Left lung (tissue), 10 donors: ENCODE results near the gene AMIGO3. TPM values are rescaled to one million over a fixed set of nuclear protein-coding genes. Genes with fewer than 3 reads are reported as not detected.

Source experiments
- ATAC-seq: fragments of 200-7000 bp; cut with Tn5 transposase; one replicate; pipeline ENCODE4 v1.9.1; 2020; ENCODE audit warnings: moderate library complexity
- DNase-seq, 4 donors: peaks; one replicate each; pipeline ENCODE4 v3.0.0-alpha.2; 2013 to 2020
- H3K27ac ChIP-seq, 2 donors: fragments of 200-600 bp; sonication (generic) in 1 of 2; one replicate each; pipeline versions ENCODE4 v1.5.0 to v1.8.0; 2020 to 2021
- H3K27me3 ChIP-seq, 2 donors: fragments of 200-600 bp; sonication (generic) in 1 of 2; one replicate each; pipeline versions ENCODE4 v1.5.0 to v1.8.0; 2020 to 2021
- H3K36me3 ChIP-seq, 2 donors: fragments of 200-600 bp; sonication (generic) in 1 of 2; one replicate each; pipeline versions ENCODE4 v1.5.0 to v1.8.0; 2020 to 2021
- H3K4me1 ChIP-seq, 2 donors: fragments of 200-600 bp; one replicate each; pipeline ENCODE4 v1.8.0; 2021
- H3K4me3 ChIP-seq, 2 donors: fragments of 200-600 bp; sonication (generic) in 1 of 2; one replicate each; pipeline versions ENCODE4 v1.5.0 to v1.8.0; 2020 to 2021; ENCODE audit warnings: mild to moderate bottlenecking in 1 of 2
- H3K9me3 ChIP-seq, 2 donors: fragments of 200-600 bp; sonication (generic) in 1 of 2; one replicate each; pipeline versions ENCODE4 v1.5.0 to v1.8.0; 2020 to 2021
- CTCF ChIP-seq, 2 donors: fragments of 200-600 bp; sonication (generic) in 1 of 2; IDR thresholded peaks; one replicate each; pipeline versions ENCODE4 v1.5.0 to v1.8.0; 2021; ENCODE audit warnings: antibody characterized with exemption in 2 of 2
- intact Hi-C, 2 donors: fragments of 100-400 bp; cut with DNase I; formaldehyde crosslinking; loops; one replicate each; pipeline versions ENCODE4 v1.11.2 to v1.14.2; 2022
- polyA plus RNA-seq, 6 donors: library from polyadenylated mRNA; unstranded; fragments of 120-200 nt; gene quantifications; one replicate each; pipeline ENCODE4 v1.2.1, GENCODE V29; 2013; ENCODE audit not compliant: insufficient read length in 6 of 6
- total RNA-seq, 2 donors: library from RNA; stranded (reverse); fragmentation: NEBNext Ultra II Directional; extraction: Animal tissue kit (Norgen Biotek cat#: 25700); gene quantifications; one replicate each; pipeline ENCODE4 v1.2.1, GENCODE V29; 2021
- donor health status: DM: no; HTN: yes; CAD: no.
- donor health status: DM: no; HTN: no; CAD: no.

The AMIGO3 gene
- total and polyA plus RNA-seq, 8 donors, result 0.47 to 2.4 (median 1.8) TPM; not detected in 1

DNA sequence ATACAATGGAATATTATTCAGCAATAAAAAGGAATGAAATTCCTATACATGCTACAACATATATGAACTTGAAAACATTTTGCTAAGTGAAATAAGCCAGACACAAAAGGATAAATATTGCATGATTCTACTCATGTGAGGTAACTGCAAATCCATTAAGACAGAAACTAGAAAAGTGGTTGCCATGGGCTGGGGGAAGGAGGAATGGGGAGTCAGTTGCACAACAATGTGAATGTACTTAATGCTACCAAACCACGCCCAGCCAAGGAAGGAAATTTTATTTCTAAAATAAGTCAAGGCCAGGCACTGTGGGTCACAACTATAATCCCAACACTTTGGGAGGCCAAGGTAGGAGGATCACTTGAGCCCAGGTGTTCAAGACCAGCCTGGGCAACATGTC is 14.1 kb upstream of the AMIGO3 start:
- intact Hi-C loops, result no loop called here
- no peak for DNase-seq
- no peak for ATAC-seq

GRCh38 chr3:49732597-49732996 is 13.1 kb upstream of the AMIGO3 start:
- Histone ChIP-seq H3K27ac (no peak overlapping the region), H3K27me3 (no peaks in the 10 kb centered on the region), H3K4me3 (no peak overlapping the region), H3K9me3 (no peaks in the 10 kb centered on the region), H3K4me1 (peaks cover 0 to 3% of the 10 kb centered on the region in 2 donors), H3K36me3 (peaks cover 0 to 91% of the 10 kb centered on the region in 2 donors)
- TF ChIP-seq CTCF (IDR thresholded peaks at IDR 0.05), result no peak
- ATAC-seq (no peak), DNase-seq (no peak)
- intact Hi-C loops, result no loop called here

More for the DNA sequence above, 14.1 kb upstream of the AMIGO3 start:
- no peak for TF ChIP-seq CTCF (IDR thresholded peaks at IDR 0.05)
- Histone ChIP-seq H3K36me3 (peaks cover 2 to 91% of the 10 kb centered on the region in 2 donors), H3K27ac (no peak overlapping the region), H3K4me3 (no peak overlapping the region), H3K9me3 (no peaks in the 10 kb centered on the region), H3K4me1 (peaks cover 0 to 3% of the 10 kb centered on the region in 2 donors), H3K27me3 (no peaks in the 10 kb centered on the region)

GRCh38 chr3:49729966-49730609 is 10.6 kb upstream of the AMIGO3 start:
- Histone ChIP-seq H3K9me3 (no peaks in the 10 kb centered on the region), H3K27ac (no peak overlapping the region), H3K4me3 (no peak overlapping the region), H3K4me1 (peaks cover 0 to 7% of the 10 kb centered on the region in 2 donors), H3K27me3 (no peaks in the 10 kb centered on the region), H3K36me3 (peaks cover 0 to 91% of the 10 kb centered on the region in 2 donors)
- ATAC-seq (no peak), DNase-seq (no peak)
- no peak for TF ChIP-seq CTCF (IDR thresholded peaks at IDR 0.05)
- intact Hi-C loops, result no loop called here

- no peak for TF ChIP-seq CTCF (IDR thresholded peaks at IDR 0.05)
- ATAC-seq, result no peak
- no peaks in the 10 kb centered on the region for H3K27me3 ChIP-seq
- H3K4me3 ChIP-seq, result no peak overlapping the region
- H3K4me1 ChIP-seq, result peaks cover 11 to 18% of the 10 kb centered on the region in 2 donors
- no peak overlapping the region for H3K27ac ChIP-seq
- no peaks in the 10 kb centered on the region for H3K9me3 ChIP-seq
- peak in 1 of 4 donors; percentile 79 for DNase-seq
- intact Hi-C loops, result no loop called here
- H3K36me3 ChIP-seq, result peaks cover 0 to 76% of the 10 kb centered on the region in 2 donors
Observed at GRCh38 chr3:49727924-49728361, 8.5 kb upstream of the AMIGO3 start.

GRCh38 chr3:49727154-49727923 is 7.9 kb upstream of the AMIGO3 start:
- H3K4me1 ChIP-seq, result peaks cover 17 to 24% of the 10 kb centered on the region in 2 donors
- H3K36me3 ChIP-seq, result peaks cover 0 to 75% of the 10 kb centered on the region in 2 donors
- intact Hi-C loops, result no loop called here
- DNase-seq (peak in 1 of 4 donors; percentile 77), ATAC-seq (no peak)
- TF ChIP-seq CTCF (IDR thresholded peaks at IDR 0.05), result no peak
- no peak overlapping the region for H3K27ac ChIP-seq
- H3K9me3 ChIP-seq, result no peaks in the 10 kb centered on the region
- H3K4me3 ChIP-seq, result no peak overlapping the region
- H3K27me3 ChIP-seq, result no peaks in the 10 kb centered on the region
